MM.1S (cell line): ENCODE data around the gene CBLB.
A peak's percentile ranks its signal among the peaks of the same experiment; 100 is the strongest.

ENCODE experiments used
- DNase-seq: peaks from one replicate; pipeline ENCODE4 v3.0.0-alpha.2; 2015
- H2AFZ ChIP-seq: fragments of 300-600 bp; sonication (generic); 2 replicates; pipeline ENCODE4 v1.6.0; 2016; ENCODE audit warnings: antibody characterized with exemption, low read length
- H3F3A ChIP-seq: fragments of 300-600 bp; sonication (generic); 2 replicates; pipeline ENCODE4 v1.6.1; 2016; ENCODE audit warnings: mild to moderate bottlenecking, antibody characterized with exemption, low read length, moderate library complexity, mixed read lengths; ENCODE audit not compliant: insufficient read depth
- H3K27ac ChIP-seq: fragments of 300-600 bp; sonication (generic); 2 replicates; pipeline ENCODE4 v1.5.1; 2016; ENCODE audit warnings: mild to moderate bottlenecking, low read length
- H3K27me3 ChIP-seq: fragments of 300-600 bp; sonication (generic); replicated peaks from 2 replicates; pipeline ENCODE4 v1.6.0; 2016; ENCODE audit warnings: low read length; ENCODE audit not compliant: insufficient read depth
- H3K36me3 ChIP-seq: fragments of 300-600 bp; sonication (generic); replicated peaks from 2 replicates; pipeline ENCODE4 v1.6.1; 2016; ENCODE audit warnings: mild to moderate bottlenecking, low read length, mixed read lengths; ENCODE audit not compliant: insufficient read depth
- H3K4me1 ChIP-seq: fragments of 300-600 bp; sonication (generic); 2 replicates; pipeline ENCODE4 v1.6.1; 2016; ENCODE audit warnings: low read length, mixed read lengths
- H3K4me2 ChIP-seq: fragments of 300-600 bp; sonication (generic); 2 replicates; pipeline ENCODE4 v1.6.0; 2016; ENCODE audit warnings: low read depth, low read length
- H3K4me3 ChIP-seq: fragments of 300-600 bp; sonication (generic); 2 replicates; pipeline ENCODE4 v1.5.1; 2016; ENCODE audit warnings: low read length, mixed read lengths
- H3K79me2 ChIP-seq: fragments of 300-600 bp; sonication (generic); 2 replicates; pipeline ENCODE4 v1.6.1; 2016; ENCODE audit warnings: mixed run types, low read length, mixed read lengths
- H3K9ac ChIP-seq: fragments of 300-600 bp; sonication (generic); 2 replicates; pipeline ENCODE4 v1.6.1; 2016; ENCODE audit warnings: low read length, mixed read lengths
- H3K9me2 ChIP-seq: fragments of 300-600 bp; sonication (generic); replicated peaks from 2 replicates; pipeline ENCODE4 v1.6.1; 2016; ENCODE audit warnings: mild to moderate bottlenecking, low read length, mixed read lengths; ENCODE audit not compliant: insufficient read depth
- H3K9me3 ChIP-seq: fragments of 300-600 bp; sonication (generic); replicated peaks from 2 replicates; pipeline ENCODE4 v1.6.1; 2016; ENCODE audit warnings: mild to moderate bottlenecking, low read length, mixed read lengths; ENCODE audit not compliant: insufficient read depth
- H4K20me1 ChIP-seq: fragments of 300-600 bp; sonication (generic); 2 replicates; pipeline ENCODE4 v1.6.1; 2016; ENCODE audit warnings: mild to moderate bottlenecking, low read length, moderate library complexity, mixed read lengths; ENCODE audit not compliant: insufficient read depth
- CTCF ChIP-seq: fragments of 300-600 bp; sonication (generic); IDR thresholded peaks from 2 replicates; pipeline ENCODE4 v1.5.1; 2016; ENCODE audit warnings: antibody characterized with exemption, low read length, mixed read lengths
- EZH2 ChIP-seq: fragments of 300-600 bp; sonication (generic); optimal IDR thresholded peaks from 2 replicates; pipeline ENCODE3; 2017; ENCODE audit warnings: low read depth, mild to moderate bottlenecking, antibody characterized with exemption, low read length, mixed read lengths
- EZH2phosphoT487 ChIP-seq: fragments of 300-600 bp; sonication (generic); IDR thresholded peaks from 2 replicates; pipeline ENCODE4 v1.6.1; 2018; ENCODE audit warnings: antibody characterized with exemption, low read length

The CBLB gene

GRCh38 chr3:105857601-105858000, 11.2 kb downstream of the CBLB start:
- H3K79me2 ChIP-seq: no peaks in the 10 kb centered on the region
- no peak overlapping the region for H3K27ac ChIP-seq
- H2AFZ ChIP-seq: no peak overlapping the region
- TF ChIP-seq EZH2 (no peak), CTCF (no peak), EZH2phosphoT487 (no peak)
- DNase-seq: no peak
- no peaks in the 10 kb centered on the region for H3K4me1 ChIP-seq
- H3K9me2 ChIP-seq: no peaks in the 10 kb centered on the region
- no peak overlapping the region for H3K9ac ChIP-seq
- H3K36me3 ChIP-seq: no peaks in the 10 kb centered on the region
- no peaks in the 10 kb centered on the region for H4K20me1 ChIP-seq
- no peaks in the 10 kb centered on the region for H3K9me3 ChIP-seq
- 0 out of 2 replicates have a peak, but pooled peaks cover 5% of the 10 kb centered on the region for H3K27me3 ChIP-seq
- H3F3A ChIP-seq: no peaks in the 10 kb centered on the region
- no peak overlapping the region for H3K4me2 ChIP-seq
- H3K4me3 ChIP-seq: no peak overlapping the region

GRCh38 chr3:105856605-105857004, 12.2 kb downstream of the CBLB start:
- H3F3A ChIP-seq: no peaks in the 10 kb centered on the region
- H3K4me1 ChIP-seq: no peaks in the 10 kb centered on the region
- H3K36me3 ChIP-seq: no peaks in the 10 kb centered on the region
- no peak for DNase-seq
- H2AFZ ChIP-seq: no peak overlapping the region
- no peak overlapping the region for H3K9ac ChIP-seq
- H3K4me3 ChIP-seq: no peak overlapping the region
- no peaks in the 10 kb centered on the region for H3K9me3 ChIP-seq
- H3K27me3 ChIP-seq: no peaks in the 10 kb centered on the region
- no peak overlapping the region for H3K4me2 ChIP-seq
- no peaks in the 10 kb centered on the region for H3K9me2 ChIP-seq
- no peaks in the 10 kb centered on the region for H4K20me1 ChIP-seq
- no peaks in the 10 kb centered on the region for H3K79me2 ChIP-seq
- H3K27ac ChIP-seq: no peak overlapping the region
- TF ChIP-seq EZH2 (no peak), CTCF (no peak)

GRCh38 chr3:105853801-105854432, 14.9 kb downstream of the CBLB start:
- Histone ChIP-seq H2AFZ (no peak overlapping the region), H3K79me2 (no peaks in the 10 kb centered on the region), H3K27me3 (no peaks in the 10 kb centered on the region), H3K4me1 (no peaks in the 10 kb centered on the region), H3K9me2 (no peaks in the 10 kb centered on the region), H3K9ac (no peak overlapping the region), H3F3A (no peaks in the 10 kb centered on the region), H3K4me2 (no peak overlapping the region), H4K20me1 (no peaks in the 10 kb centered on the region), H3K9me3 (no peaks in the 10 kb centered on the region), H3K27ac (no peak overlapping the region), H3K4me3 (no peak overlapping the region), H3K36me3 (no peaks in the 10 kb centered on the region)
- TF ChIP-seq EZH2phosphoT487: no peak
- DNase-seq: peak; percentile 15

GRCh38 chr3:105851582-105851981, 17.2 kb downstream of the CBLB start:
- no peak overlapping the region for H3K9ac ChIP-seq
- H3K4me3 ChIP-seq: no peak overlapping the region
- H3K79me2 ChIP-seq: no peaks in the 10 kb centered on the region
- H3K27ac ChIP-seq: no peak overlapping the region
- no peak for DNase-seq
- no peaks in the 10 kb centered on the region for H3K36me3 ChIP-seq
- H3K9me2 ChIP-seq: no peaks in the 10 kb centered on the region
- no peak overlapping the region for H3K4me2 ChIP-seq
- H3F3A ChIP-seq: no peaks in the 10 kb centered on the region
- no peaks in the 10 kb centered on the region for H3K4me1 ChIP-seq
- no peak overlapping the region for H2AFZ ChIP-seq
- TF ChIP-seq EZH2phosphoT487 (no peak), EZH2 (no peak), CTCF (no peak)
- H3K9me3 ChIP-seq: no peaks in the 10 kb centered on the region
- H4K20me1 ChIP-seq: no peaks in the 10 kb centered on the region
- no peaks in the 10 kb centered on the region for H3K27me3 ChIP-seq
